Osteoblast (primary cell): ENCODE results near the gene SMOC1. TPM values are rescaled to one million over a fixed set of nuclear protein-coding genes. Genes with fewer than 3 reads are reported as not detected.

ENCODE experiments used
- DNase-seq: peaks from one replicate; pipeline ENCODE4 v3.0.0; 2011; ENCODE audit warnings: low spot score, mixed read lengths; ENCODE audit not compliant: insufficient read length; ENCODE audit errors: missing footprints
- H2AFZ ChIP-seq: 2 replicates; pipeline ENCODE4 v1.6.0; 2011; ENCODE audit warnings: mild to moderate bottlenecking, low read length
- H3K27ac ChIP-seq: 2 replicates; pipeline ENCODE4 v1.5.1; 2011; ENCODE audit warnings: mild to moderate bottlenecking, low read depth, low read length, moderate library complexity
- H3K27me3 ChIP-seq: 2 replicates; pipeline ENCODE4 v1.6.0; 2012; ENCODE audit warnings: mild to moderate bottlenecking, control low read depth, inconsistent platforms, low read length, moderate library complexity; ENCODE audit not compliant: insufficient read depth
- H3K36me3 ChIP-seq: 2 replicates; pipeline ENCODE4 v1.5.1; 2011; ENCODE audit warnings: mild to moderate bottlenecking, low read length, control low read depth, moderate library complexity; ENCODE audit not compliant: insufficient read depth
- H3K4me1 ChIP-seq: 2 replicates; pipeline ENCODE4 v1.5.1; 2011; ENCODE audit warnings: mild to moderate bottlenecking, low read length, control low read depth, moderate library complexity; ENCODE audit not compliant: insufficient read depth
- H3K4me2 ChIP-seq: 2 replicates; pipeline ENCODE4 v1.6.0; 2011; ENCODE audit warnings: mild to moderate bottlenecking, low read length; ENCODE audit not compliant: insufficient read depth
- H3K4me3 ChIP-seq: fragments of 200-600 bp; sonication (generic); 3 replicates; pipeline ENCODE4 v1.5.1; 2012; ENCODE audit warnings: mild to moderate bottlenecking, low read length, inconsistent platforms; ENCODE audit not compliant: insufficient read depth
- H3K79me2 ChIP-seq: 2 replicates; pipeline ENCODE4 v1.6.0; 2012; ENCODE audit warnings: mild to moderate bottlenecking, low read length, control low read depth, inconsistent platforms; ENCODE audit not compliant: insufficient read depth
- H3K9me3 ChIP-seq: 2 replicates; pipeline ENCODE4 v1.5.1; 2011; ENCODE audit warnings: low read depth, low read length, control low read depth
- H4K20me1 ChIP-seq: 2 replicates; pipeline ENCODE4 v1.6.0; 2012; ENCODE audit warnings: mild to moderate bottlenecking, low read length, control low read depth; ENCODE audit not compliant: insufficient read depth
- total RNA-seq: library from RNA; depleted of rRNA; stranded (reverse); fragments of >200 nt; gene quantifications from 2 replicates; pipeline ENCODE4 v1.2.3, GENCODE V29; 2012
- TF ChIP-seq, protein P1 (sequence below): IDR thresholded peaks from 2 replicates; pipeline ENCODE4 v1.5.1; 2011; ENCODE audit warnings: mild to moderate bottlenecking, low read depth, low read length, moderate library complexity; ENCODE audit errors: extremely low read depth

SMOC1 gene
- total RNA-seq, 1 donor, result 25.7 TPM

DNA sequence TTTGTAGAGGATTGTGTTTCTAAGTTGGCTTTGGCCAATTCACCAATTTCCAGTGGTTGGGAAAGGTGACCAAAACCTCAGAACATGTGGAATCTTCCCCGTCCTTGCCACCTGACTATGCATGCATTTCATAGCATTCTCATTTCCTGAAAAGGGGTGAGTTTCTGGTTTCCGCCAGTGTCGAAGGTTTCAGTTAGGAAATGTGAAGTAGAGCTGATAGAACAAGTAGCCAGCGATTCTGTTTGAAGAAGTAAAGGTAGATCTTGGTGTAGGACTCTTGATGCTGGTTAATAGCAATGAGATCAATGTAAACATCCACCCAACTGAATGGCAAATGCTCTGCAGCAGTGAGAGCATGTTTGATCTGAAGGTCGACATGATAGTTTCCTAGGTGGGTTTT, 15.9 kb downstream of the SMOC1 start:
- H3K27me3 ChIP-seq, result no peaks in the 10 kb centered on the region
- no peaks in the 10 kb centered on the region for H3K36me3 ChIP-seq
- no peaks in the 10 kb centered on the region for H4K20me1 ChIP-seq
- H3K27ac ChIP-seq, result no peak overlapping the region
- H3K4me1 ChIP-seq, result no peaks in the 10 kb centered on the region
- H2AFZ ChIP-seq, result no peak overlapping the region
- TF ChIP-seq, protein P1, sequence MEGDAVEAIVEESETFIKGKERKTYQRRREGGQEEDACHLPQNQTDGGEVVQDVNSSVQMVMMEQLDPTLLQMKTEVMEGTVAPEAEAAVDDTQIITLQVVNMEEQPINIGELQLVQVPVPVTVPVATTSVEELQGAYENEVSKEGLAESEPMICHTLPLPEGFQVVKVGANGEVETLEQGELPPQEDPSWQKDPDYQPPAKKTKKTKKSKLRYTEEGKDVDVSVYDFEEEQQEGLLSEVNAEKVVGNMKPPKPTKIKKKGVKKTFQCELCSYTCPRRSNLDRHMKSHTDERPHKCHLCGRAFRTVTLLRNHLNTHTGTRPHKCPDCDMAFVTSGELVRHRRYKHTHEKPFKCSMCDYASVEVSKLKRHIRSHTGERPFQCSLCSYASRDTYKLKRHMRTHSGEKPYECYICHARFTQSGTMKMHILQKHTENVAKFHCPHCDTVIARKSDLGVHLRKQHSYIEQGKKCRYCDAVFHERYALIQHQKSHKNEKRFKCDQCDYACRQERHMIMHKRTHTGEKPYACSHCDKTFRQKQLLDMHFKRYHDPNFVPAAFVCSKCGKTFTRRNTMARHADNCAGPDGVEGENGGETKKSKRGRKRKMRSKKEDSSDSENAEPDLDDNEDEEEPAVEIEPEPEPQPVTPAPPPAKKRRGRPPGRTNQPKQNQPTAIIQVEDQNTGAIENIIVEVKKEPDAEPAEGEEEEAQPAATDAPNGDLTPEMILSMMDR, result no peak
- no peak overlapping the region for H3K4me2 ChIP-seq
- H3K4me3 ChIP-seq, result no peak overlapping the region
- no peaks in the 10 kb centered on the region for H3K79me2 ChIP-seq
- no peak for DNase-seq
- H3K9me3 ChIP-seq, result no peaks in the 10 kb centered on the region

DNA sequence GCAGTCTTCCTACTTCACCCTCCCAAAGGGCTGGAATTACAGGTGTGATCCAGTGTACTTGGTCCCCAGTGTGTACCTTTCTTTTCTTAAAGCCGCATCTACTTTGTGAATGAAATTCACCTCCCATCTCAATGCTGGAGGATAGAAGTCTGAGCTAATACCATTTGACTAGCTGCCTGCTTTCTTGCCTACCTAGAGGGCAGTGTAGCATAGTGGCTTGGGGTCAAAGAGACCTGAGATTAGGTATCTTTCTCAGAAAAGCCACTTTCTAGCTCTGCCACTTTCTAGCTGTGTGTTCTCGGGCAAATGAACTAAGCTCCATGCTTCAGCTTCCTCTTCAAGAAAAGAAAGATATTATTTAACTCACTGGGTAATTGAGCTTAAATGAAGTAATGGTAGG, 16.9 kb downstream of the SMOC1 start:
- no peak for DNase-seq
- no peaks in the 10 kb centered on the region for H3K27me3 ChIP-seq
- H3K36me3 ChIP-seq, result no peaks in the 10 kb centered on the region
- no peaks in the 10 kb centered on the region for H3K9me3 ChIP-seq
- H4K20me1 ChIP-seq, result no peaks in the 10 kb centered on the region
- H3K27ac ChIP-seq, result no peak overlapping the region
- TF ChIP-seq, protein P1, result no peak
- H2AFZ ChIP-seq, result no peak overlapping the region
- peaks cover 5% of the 10 kb centered on the region for H3K4me1 ChIP-seq
- H3K4me3 ChIP-seq, result no peak overlapping the region
- no peak overlapping the region for H3K4me2 ChIP-seq
- no peaks in the 10 kb centered on the region for H3K79me2 ChIP-seq

DNA sequence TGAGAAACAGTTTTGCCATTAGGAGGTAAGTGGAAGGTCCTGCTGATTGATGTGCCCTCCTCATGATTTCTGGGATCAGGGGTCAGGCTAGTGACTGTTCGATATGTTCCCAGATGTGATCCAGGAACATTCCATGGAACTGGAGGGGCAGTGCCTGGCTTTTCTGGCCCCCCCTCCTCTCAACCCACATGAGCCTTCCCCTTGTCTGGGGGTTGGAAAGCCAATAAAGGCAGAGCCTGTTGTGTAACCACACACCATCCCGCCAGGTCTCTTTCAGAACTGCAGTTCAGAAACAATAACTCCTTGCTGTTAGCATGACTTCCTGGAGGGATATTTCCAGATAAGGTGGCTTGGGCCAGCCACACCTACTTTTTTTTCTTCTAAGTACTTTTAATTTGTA, 17.8 kb downstream of the SMOC1 start:
- no peak for DNase-seq
- Histone ChIP-seq H4K20me1 (no peaks in the 10 kb centered on the region), H3K4me1 (peaks cover 7% of the 10 kb centered on the region), H3K79me2 (no peaks in the 10 kb centered on the region), H3K27ac (no peak overlapping the region), H3K9me3 (no peaks in the 10 kb centered on the region), H3K36me3 (no peaks in the 10 kb centered on the region), H3K4me3 (no peak overlapping the region), H3K4me2 (no peak overlapping the region), H2AFZ (no peak overlapping the region), H3K27me3 (no peaks in the 10 kb centered on the region)
- TF ChIP-seq, protein P1, result no peak

DNA sequence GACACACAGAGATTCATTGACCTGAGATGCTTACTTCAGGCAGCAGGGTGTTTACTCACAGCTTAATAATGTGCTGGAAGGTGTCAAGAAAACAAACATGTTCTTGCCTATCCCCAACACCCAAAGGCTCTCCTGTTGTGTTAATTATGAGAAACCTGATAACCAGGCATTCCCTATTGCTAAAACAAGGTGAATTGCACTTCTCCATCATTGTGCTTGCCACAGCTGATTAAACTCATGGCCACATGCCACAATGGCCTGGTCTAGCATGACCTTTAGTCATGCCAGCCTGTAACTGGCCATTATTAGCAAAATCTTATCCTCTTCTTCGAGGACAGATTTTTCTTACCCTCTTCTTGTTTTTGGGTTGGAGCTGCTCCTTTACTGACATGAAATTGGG, 21.4 kb downstream of the SMOC1 start:
- H3K4me2 ChIP-seq, result no peak overlapping the region
- TF ChIP-seq, protein P1, result no peak
- H3K9me3 ChIP-seq, result no peaks in the 10 kb centered on the region
- H3K27ac ChIP-seq, result no peak overlapping the region
- H3K27me3 ChIP-seq, result no peaks in the 10 kb centered on the region
- H4K20me1 ChIP-seq, result no peaks in the 10 kb centered on the region
- no peak overlapping the region for H2AFZ ChIP-seq
- no peak for DNase-seq
- no peaks in the 10 kb centered on the region for H3K36me3 ChIP-seq
- H3K4me3 ChIP-seq, result no peak overlapping the region
- no peaks in the 10 kb centered on the region for H3K79me2 ChIP-seq
- H3K4me1 ChIP-seq, result peaks cover 7% of the 10 kb centered on the region
